Measurements from ENCODE around the gene BCL6. TPM values are rescaled to one million over a fixed set of nuclear protein-coding genes. Genes with fewer than 3 reads are reported as not detected.

Gene BCL6
- total and polyA plus RNA-seq, 2 experiments from 2014 or later: 2.6 to 5.9 TPM

- Histone ChIP-seq H3K27me3 (ENCODE audit: insufficient read depth) (no peaks in the 10 kb centered on the region), H3F3A (replicated peaks; ENCODE audit: low read depth) (no peaks in the 10 kb centered on the region), H3K4me3 (no peak overlapping the region), H3K79me2 (replicated peaks; ENCODE audit: insufficient read depth) (no peaks in the 10 kb centered on the region), H3K4me1 (ENCODE audit: insufficient read depth) (peaks cover 8% of the 10 kb centered on the region; the same call in 1 of the 2 replicates), H3K27ac (ENCODE audit: low read depth) (no peak overlapping the region), H3K36me3 (ENCODE audit: insufficient read depth) (no peaks in the 10 kb centered on the region), H3K4me2 (no peak overlapping the region), H3K9me2 (ENCODE audit: insufficient read depth) (peaks cover 8% of the 10 kb centered on the region; the same call in 1 of the 2 replicates), H4K20me1 (replicated peaks; ENCODE audit: insufficient read depth) (no peaks in the 10 kb centered on the region), H2AFZ (no peak overlapping the region)
- Mint-ChIP-seq H3K27me3 (ENCODE audit: insufficient read depth, low read depth, poor library complexity) (no peaks in the 10 kb centered on the region), H3K4me3 (no peak overlapping the region), H3K4me1 (peaks cover 13% of the 10 kb centered on the region; the same call in 2 of the 3 replicates), H3K9me3 (no peaks in the 10 kb centered on the region), H3K36me3 (ENCODE audit: low read depth) (no peaks in the 10 kb centered on the region), H3K27ac (no peak overlapping the region)
- DNase-seq (ENCODE audit: low spot score) (no peak), ATAC-seq (no peak)
- TF ChIP-seq EZH2phosphoT487 (IDR thresholded peaks at IDR 0.05; ENCODE audit: unreplicated experiment) (no peak), POLR2AphosphoS5 (IDR thresholded peaks at IDR 0.05; ENCODE audit: low read depth) (no peak), CTCF (conservative IDR thresholded peaks at IDR 0.05; ENCODE audit: low read depth in 2 of 2) (no peak), CREB1 (CRISPR knock-in tag; IDR thresholded peaks at IDR 0.05; ENCODE audit: low read depth) (no peak), NANOG (IDR thresholded peaks at IDR 0.05; ENCODE audit: borderline replicate concordance) (no peak), JUNB (IDR thresholded peaks at IDR 0.05; ENCODE audit: unreplicated experiment) (no peak), ZNF114 (CRISPR knock-in tag; IDR thresholded peaks at IDR 0.05) (no peak), STAT1 (IDR thresholded peaks at IDR 0.05; ENCODE audit: unreplicated experiment) (no peak)
These were observed 33.5 kb upstream of the BCL6 start for GRCh38 chr3:187778726-187779125.

- Histone ChIP-seq H3K79me2 (replicated peaks; ENCODE audit: insufficient read depth) (no peaks in the 10 kb centered on the region), H3F3A (replicated peaks; ENCODE audit: low read depth) (no peaks in the 10 kb centered on the region), H3K4me2 (no peak overlapping the region), H3K27ac (ENCODE audit: low read depth) (no peak overlapping the region), H4K20me1 (replicated peaks; ENCODE audit: insufficient read depth) (no peaks in the 10 kb centered on the region), H3K9me2 (ENCODE audit: insufficient read depth) (peaks cover 8% of the 10 kb centered on the region; the same call in 1 of the 2 replicates), H3K27me3 (ENCODE audit: insufficient read depth) (no peaks in the 10 kb centered on the region), H3K36me3 (ENCODE audit: insufficient read depth) (no peaks in the 10 kb centered on the region), H2AFZ (no peak overlapping the region), H3K4me1 (ENCODE audit: insufficient read depth) (peaks cover 8% of the 10 kb centered on the region; the same call in 1 of the 2 replicates), H3K4me3 (no peak overlapping the region)
- H3K27me3 Mint-ChIP-seq (ENCODE audit: insufficient read depth, low read depth, poor library complexity): no peaks in the 10 kb centered on the region
- H3K4me1 Mint-ChIP-seq: peaks cover 18% of the 10 kb centered on the region
- no peak overlapping the region for H3K27ac Mint-ChIP-seq
- H3K9me3 Mint-ChIP-seq: no peaks in the 10 kb centered on the region
- no peaks in the 10 kb centered on the region for H3K36me3 Mint-ChIP-seq (ENCODE audit: low read depth)
- ATAC-seq (no peak), DNase-seq (ENCODE audit: low spot score) (no peak)
- no peak overlapping the region for H3K4me3 Mint-ChIP-seq
- no peak for TF ChIP-seq EZH2phosphoT487 (IDR thresholded peaks at IDR 0.05; ENCODE audit: unreplicated experiment)
- no peak for TF ChIP-seq NANOG (IDR thresholded peaks at IDR 0.05; ENCODE audit: borderline replicate concordance)
- TF ChIP-seq JUNB (IDR thresholded peaks at IDR 0.05; ENCODE audit: unreplicated experiment): no peak
- TF ChIP-seq CTCF (conservative IDR thresholded peaks at IDR 0.05; ENCODE audit: low read depth in 2 of 2): no peak
- TF ChIP-seq ZNF462 (CRISPR knock-in tag; IDR thresholded peaks at IDR 0.05): no peak
- no peak for TF ChIP-seq ZNF114 (CRISPR knock-in tag; IDR thresholded peaks at IDR 0.05)
- no peak for TF ChIP-seq EZH2 (IDR thresholded peaks at IDR 0.05; ENCODE audit: low read depth, unreplicated experiment)
These were observed 32.2 kb upstream of the BCL6 start for GRCh38 chr3:187777331-187777941.
